ENCODE measurements around the gene COL13A1.

Gene COL13A1

DNA sequence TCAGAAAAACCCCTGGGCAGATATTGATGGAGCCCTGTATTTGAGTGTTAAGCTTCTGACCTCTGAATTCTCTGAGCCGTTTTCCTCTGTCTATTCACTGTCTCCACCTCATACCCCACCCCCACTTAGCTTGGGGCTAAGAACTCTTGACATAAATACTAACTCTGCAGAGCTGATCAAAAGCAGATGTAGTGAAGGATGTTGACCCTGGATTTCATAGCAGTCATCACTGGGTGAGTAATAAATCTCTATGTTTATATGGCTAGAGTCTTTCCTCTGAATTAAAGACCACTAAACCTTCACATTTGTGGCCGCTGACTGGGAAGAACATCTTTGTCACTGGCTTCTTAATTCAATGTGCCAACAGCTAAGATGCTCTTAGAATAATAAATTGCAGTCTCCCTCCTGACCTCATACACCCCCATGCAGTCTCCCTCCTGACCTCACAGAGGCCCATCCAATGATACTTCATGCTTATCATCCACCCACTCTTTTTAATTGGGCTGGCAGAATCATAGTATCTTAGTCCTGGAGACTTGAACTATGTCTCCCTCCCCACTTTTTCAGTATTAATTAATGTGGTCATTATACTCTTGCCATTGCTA is 172.9 kb downstream of the COL13A1 start:
- FAIRE-seq = no peak

DNA sequence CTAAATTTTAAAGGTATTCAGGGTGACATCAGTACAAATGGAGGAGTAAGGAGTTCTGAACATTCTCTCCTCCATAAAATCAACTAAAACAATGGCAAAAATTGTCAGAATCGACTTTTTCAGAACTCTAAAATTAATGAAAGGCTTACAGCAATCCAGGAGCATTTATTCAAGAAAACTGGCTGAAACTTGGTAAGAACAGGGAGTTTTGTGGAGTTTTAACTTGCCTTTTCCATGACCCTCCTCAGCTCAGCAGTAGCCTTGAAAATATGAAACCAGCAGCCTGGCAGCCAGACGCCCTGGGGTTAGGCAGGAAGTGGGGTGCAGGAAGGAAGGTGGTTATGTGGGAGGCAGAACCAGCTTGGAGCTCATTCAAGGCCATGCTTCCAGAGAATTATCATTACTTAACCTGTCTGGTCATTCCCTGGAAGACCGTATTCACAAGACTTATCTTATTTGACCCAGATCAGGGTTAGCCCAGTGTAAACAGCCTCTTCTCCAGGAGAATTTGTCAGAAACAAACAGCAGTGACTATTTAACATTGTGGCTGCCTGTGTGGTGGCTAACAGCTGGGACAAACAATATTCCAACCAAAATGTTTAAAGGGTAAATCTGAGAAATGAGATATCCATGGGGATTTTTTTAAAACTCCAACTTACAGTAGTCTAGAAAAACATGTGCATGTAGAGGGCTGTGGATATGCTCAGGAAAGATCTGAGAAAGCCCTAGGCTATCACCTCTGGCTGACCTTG is 175.3 kb downstream of the COL13A1 start:
- FAIRE-seq = no peak

DNA sequence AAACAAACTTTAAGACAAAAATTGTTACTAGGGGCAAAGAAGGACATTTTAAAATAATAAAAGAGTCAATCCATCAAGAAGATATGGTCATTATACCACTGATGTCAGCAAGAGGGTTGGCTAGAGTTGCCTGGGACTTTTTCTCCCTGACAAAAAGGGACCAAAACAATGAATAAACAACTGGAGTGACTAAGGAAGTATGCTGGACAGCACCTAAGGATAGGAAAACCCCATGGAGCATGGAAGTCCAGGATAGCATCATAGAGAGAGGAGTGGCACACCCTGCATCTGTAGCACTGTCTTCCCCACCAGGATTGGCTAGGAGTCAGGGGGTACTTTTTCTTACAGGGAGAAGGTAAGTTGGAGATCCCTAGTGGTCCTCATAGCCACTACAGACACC is 177.5 kb downstream of the COL13A1 start:
- no peak for FAIRE-seq

DNA sequence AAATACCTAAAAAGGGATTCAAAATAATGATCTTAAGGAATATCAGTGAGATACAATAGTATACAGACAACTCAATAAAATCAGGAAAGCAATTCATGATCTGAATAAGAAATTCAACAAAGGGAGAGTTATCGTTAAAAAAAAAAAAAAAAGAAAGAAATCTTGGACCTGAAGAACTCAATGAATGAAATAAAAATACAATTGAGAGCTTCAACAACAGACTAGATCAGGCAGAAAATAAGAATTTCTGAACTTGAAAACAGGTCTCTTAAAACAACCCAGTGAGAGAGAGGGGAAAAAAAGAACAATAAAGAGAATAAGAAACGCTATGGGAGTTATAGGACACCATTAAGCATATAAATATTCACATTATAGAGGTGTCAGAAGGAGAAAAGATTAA is 179.0 kb downstream of the COL13A1 start:
- FAIRE-seq = no peak

DNA sequence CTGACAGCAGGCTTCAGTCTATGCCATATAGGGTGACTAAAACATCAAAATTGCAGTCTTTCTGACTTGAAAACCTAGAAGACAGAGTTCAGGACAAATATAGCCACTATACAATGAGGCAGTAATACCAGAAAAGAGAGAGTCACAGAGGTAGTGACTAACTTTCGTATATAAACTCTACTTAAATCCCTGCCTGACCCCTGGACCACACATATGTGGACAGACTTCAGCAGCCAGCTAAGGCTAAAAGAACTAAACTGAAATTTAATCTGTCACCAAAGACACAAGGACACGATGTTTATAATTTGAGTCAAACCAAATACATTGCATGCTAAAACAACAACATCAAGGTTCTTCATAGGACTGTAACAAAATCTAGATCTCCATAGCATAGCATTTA is 186.4 kb downstream of the COL13A1 start:
- no peak for FAIRE-seq

DNA sequence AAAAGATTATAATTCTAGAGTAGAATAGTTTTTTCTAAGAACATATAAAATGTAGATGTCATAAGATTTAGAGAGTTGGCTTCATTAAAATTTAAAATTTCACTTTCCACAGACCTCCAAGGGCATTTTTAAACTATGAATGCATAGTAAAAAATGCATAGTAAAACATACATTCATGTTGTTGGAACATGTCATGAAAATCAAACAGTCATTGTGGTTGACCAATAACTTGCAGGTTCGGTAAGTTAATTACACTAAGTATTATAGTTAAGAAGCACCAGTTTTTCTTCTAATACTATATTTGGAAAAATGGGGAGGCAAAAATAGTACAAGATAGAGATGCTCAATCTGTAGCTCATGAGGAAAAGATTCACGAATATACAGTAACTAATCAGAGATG is 189.4 kb downstream of the COL13A1 start:
- no peak for FAIRE-seq

DNA sequence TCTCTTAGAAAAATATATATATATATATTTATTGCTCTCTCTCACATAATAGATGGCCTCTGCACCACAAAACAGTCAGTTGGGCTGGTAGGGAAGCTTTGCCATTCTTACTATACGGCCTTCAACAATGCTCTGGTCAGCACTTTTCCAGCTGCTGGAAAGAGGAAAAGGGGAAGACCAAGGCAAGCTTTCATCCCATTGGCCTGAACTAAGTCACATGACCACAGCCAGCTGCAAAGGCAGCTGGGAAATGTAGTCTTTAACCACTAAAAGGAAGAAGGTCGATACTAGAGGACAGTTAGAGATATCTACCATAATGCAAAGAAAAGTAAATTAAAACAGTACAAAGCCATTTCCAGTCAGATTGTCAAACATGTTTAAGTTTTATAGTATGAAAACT is 192.6 kb downstream of the COL13A1 start:
- no peak for FAIRE-seq

DNA sequence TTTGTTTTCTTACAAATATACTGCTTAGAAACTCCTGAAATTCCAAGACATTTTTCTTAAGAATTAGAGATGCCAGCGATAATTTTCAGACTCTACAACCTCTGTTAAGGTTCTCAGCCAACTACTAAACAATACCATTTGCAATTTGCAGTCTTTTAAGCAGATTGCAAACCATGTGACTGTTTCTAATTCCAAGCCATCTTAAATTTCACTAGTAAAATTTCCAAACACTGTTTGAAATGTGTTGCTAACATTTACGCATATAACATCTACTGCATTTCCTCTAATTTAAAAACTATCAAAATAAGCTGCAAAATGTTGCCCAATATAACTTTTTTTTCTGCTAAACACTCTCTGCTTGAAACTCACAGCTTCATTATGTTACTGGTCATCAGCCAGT is 194.9 kb downstream of the COL13A1 start:
- FAIRE-seq = no peak

DNA sequence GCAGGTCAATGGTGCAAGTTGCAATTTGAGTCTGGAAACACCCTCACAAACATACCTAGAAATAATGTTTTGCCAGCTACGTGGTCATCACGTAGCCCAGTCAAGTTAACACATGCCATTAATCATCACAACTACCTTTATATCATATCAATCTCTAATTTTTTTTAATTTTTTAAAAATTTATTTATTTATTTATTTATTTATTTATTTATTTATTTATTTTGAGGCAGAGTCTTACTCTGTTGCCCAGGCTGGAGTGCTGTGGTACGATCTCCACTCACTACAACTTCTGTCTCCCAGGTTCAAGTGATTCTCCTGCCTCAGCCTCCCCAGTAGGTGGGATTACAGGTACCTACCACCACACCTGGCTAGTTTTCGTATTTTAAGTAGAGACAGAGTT is 198.6 kb downstream of the COL13A1 start:
- no peak for FAIRE-seq

DNA sequence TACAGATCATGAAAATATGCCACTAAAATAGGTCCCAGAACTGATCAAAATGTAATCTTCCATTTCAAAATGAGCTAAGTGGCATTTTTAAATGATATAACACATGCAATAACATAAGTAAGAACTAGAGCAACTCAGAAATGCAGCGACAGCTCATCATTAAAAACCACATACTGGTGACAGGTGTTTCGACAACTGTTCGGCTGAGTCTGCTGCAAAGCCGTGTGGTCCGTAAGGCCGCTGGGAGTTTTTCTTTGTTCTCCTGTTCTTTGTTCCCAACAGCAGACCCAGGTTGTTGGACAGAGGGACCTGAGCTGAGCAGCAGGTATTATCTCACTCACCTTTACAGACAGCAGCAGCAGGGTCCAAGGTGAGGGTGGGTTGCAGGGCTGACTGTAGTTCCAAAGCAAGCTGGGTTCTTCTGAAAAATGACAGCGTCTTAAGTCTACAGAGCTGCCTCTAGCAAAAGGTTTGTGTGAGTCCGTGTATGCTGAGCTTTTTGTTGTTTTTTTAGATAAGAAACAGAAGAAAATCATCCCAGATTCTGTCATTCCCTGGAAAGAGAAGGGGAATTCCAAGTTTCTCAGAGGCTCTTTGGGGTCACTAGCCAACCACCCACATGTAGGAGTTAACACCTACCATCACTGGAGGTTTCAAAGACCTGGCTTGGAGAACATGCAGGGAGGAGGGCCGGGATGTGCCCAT is 205.6 kb downstream of the COL13A1 start:
- no peak for FAIRE-seq

Data from colon (tissue), 2 donors.